Astrocyte (in vitro differentiated cells and primary cell): ENCODE data around the gene FNDC3B. TPM values are rescaled to one million over a fixed set of nuclear protein-coding genes. Genes with fewer than 3 reads are reported as not detected.

ENCODE experiments used
- DNase-seq: peaks from one replicate; pipeline ENCODE4 v3.0.0-alpha.2; 2010; ENCODE audit warnings: low read depth
- FAIRE-seq: peaks from 2 replicates; lab custom pipeline; 2011; peaks lifted over from hg19 to GRCh38; lab: Jason Lieb, UNC
- H2AFZ ChIP-seq: 2 replicates; pipeline ENCODE4 v1.6.0; 2012; ENCODE audit warnings: low read depth, low read length, inconsistent platforms
- H3K27ac ChIP-seq: 2 replicates; pipeline ENCODE4 v1.5.1; 2011; ENCODE audit warnings: low read depth, low read length, inconsistent platforms
- H3K27me3 ChIP-seq: 2 replicates; pipeline ENCODE4 v1.6.0; 2011; ENCODE audit warnings: low read length, inconsistent platforms; ENCODE audit not compliant: insufficient read depth
- H3K36me3 ChIP-seq: 2 replicates; pipeline ENCODE4 v1.5.1; 2011; ENCODE audit warnings: low read length, inconsistent platforms; ENCODE audit not compliant: insufficient read depth
- H3K4me1 ChIP-seq: 2 replicates; pipeline ENCODE4 v1.5.1; 2011; ENCODE audit warnings: low read length, inconsistent platforms; ENCODE audit not compliant: insufficient read depth
- H3K4me2 ChIP-seq: 2 replicates; pipeline ENCODE4 v1.6.0; 2012; ENCODE audit warnings: low read length, inconsistent platforms
- H3K4me3 ChIP-seq: 2 replicates; pipeline ENCODE4 v1.5.1; 2011; ENCODE audit warnings: low read depth, mild to moderate bottlenecking, low read length, inconsistent platforms; ENCODE audit not compliant: insufficient read depth
- H3K79me2 ChIP-seq: 2 replicates; pipeline ENCODE4 v1.6.0; 2012; ENCODE audit warnings: mild to moderate bottlenecking, low read length, inconsistent platforms; ENCODE audit not compliant: insufficient read depth
- H3K9ac ChIP-seq: 2 replicates; pipeline ENCODE4 v1.6.0; 2012; ENCODE audit warnings: mild to moderate bottlenecking, low read length, inconsistent platforms
- H3K9me3 ChIP-seq: 2 replicates; pipeline ENCODE4 v1.5.1; 2012; ENCODE audit warnings: low read depth, mild to moderate bottlenecking, low read length, inconsistent platforms; ENCODE audit not compliant: insufficient read depth
- H4K20me1 ChIP-seq: 2 replicates; pipeline ENCODE4 v1.6.0; 2012; ENCODE audit warnings: low read length, inconsistent platforms; ENCODE audit not compliant: insufficient read depth
- H3K27ac Mint-ChIP-seq: one replicate; pipeline ENCODE4 v1.8.0; 2021; ENCODE audit warnings: mild to moderate bottlenecking, mixed read lengths; ENCODE audit not compliant: unreplicated experiment
- H3K27me3 Mint-ChIP-seq: one replicate; pipeline ENCODE4 v1.8.0; 2021; ENCODE audit warnings: low read depth, mixed read lengths; ENCODE audit not compliant: unreplicated experiment
- H3K36me3 Mint-ChIP-seq: one replicate; pipeline ENCODE4 v1.8.0; 2021; ENCODE audit warnings: low read depth, mixed read lengths; ENCODE audit not compliant: unreplicated experiment
- H3K4me1 Mint-ChIP-seq: one replicate; pipeline ENCODE4 v1.8.0; 2021; ENCODE audit warnings: low read depth, mixed read lengths; ENCODE audit not compliant: unreplicated experiment
- H3K4me3 Mint-ChIP-seq: one replicate; pipeline ENCODE4 v1.8.0; 2021; ENCODE audit warnings: mild to moderate bottlenecking, moderate library complexity, mixed read lengths; ENCODE audit not compliant: unreplicated experiment
- H3K9me3 Mint-ChIP-seq: one replicate; pipeline ENCODE4 v1.8.0; 2021; ENCODE audit warnings: mild to moderate bottlenecking, mixed read lengths; ENCODE audit not compliant: unreplicated experiment
- CTCF ChIP-seq: IDR thresholded peaks from 2 replicates; pipeline ENCODE4 v1.5.1; 2011; ENCODE audit warnings: low read depth, mild to moderate bottlenecking, inconsistent platforms, low read length, moderate library complexity; ENCODE audit not compliant: insufficient read depth
- EZH2 ChIP-seq: IDR thresholded peaks from 2 replicates; pipeline ENCODE4 v1.6.1; 2012; ENCODE audit warnings: mild to moderate bottlenecking, low read length, inconsistent platforms; ENCODE audit not compliant: insufficient read depth
- total RNA-seq: library from RNA; stranded (reverse); gene quantifications from 2 replicates; pipeline ENCODE4 v1.2.1, GENCODE V29; 2021

The FNDC3B gene
- total RNA-seq, 1 donor from 2014 or later: 327 TPM

- Histone ChIP-seq H3K9me3 (no peaks in the 10 kb centered on the region), H3K9ac (no peak overlapping the region), H2AFZ (no peak overlapping the region), H3K27ac (no peak overlapping the region), H3K36me3 (peaks cover 13% of the 10 kb centered on the region), H3K4me2 (no peak overlapping the region), H4K20me1 (peaks cover 96% of the 10 kb centered on the region), H3K79me2 (peaks cover 100% of the 10 kb centered on the region), H3K4me1 (peaks cover 18% of the 10 kb centered on the region), H3K27me3 (no peaks in the 10 kb centered on the region), H3K4me3 (no peak overlapping the region)
- H3K9me3 Mint-ChIP-seq: no peaks in the 10 kb centered on the region
- FAIRE-seq (no peak), DNase-seq (no peak)
- H3K4me1 Mint-ChIP-seq: peaks cover 67% of the 10 kb centered on the region
- no peak for TF ChIP-seq CTCF
- no peak for TF ChIP-seq EZH2
- H3K36me3 Mint-ChIP-seq: peaks cover 14% of the 10 kb centered on the region
- H3K4me3 Mint-ChIP-seq: peak overlapping the region; percentile 20
- H3K27ac Mint-ChIP-seq: peak overlapping the region; percentile 71
- H3K27me3 Mint-ChIP-seq: no peaks in the 10 kb centered on the region
Observed at GRCh38 chr3:172078244-172078643, 38.9 kb downstream of the FNDC3B start.

GRCh38 chr3:172078721-172079120, 39.3 kb downstream of the FNDC3B start:
- DNase-seq: no peak
- H3K27ac Mint-ChIP-seq: peak overlapping the region; percentile 67
- H3K27ac ChIP-seq: no peak overlapping the region
- peaks cover 13% of the 10 kb centered on the region for H3K36me3 ChIP-seq
- peak overlapping the region; percentile 22 for H3K4me3 Mint-ChIP-seq
- H3K4me3 ChIP-seq: no peak overlapping the region
- no peak for FAIRE-seq
- H3K79me2 ChIP-seq: peaks cover 100% of the 10 kb centered on the region
- no peaks in the 10 kb centered on the region for H3K27me3 ChIP-seq
- H3K27me3 Mint-ChIP-seq: no peaks in the 10 kb centered on the region
- no peaks in the 10 kb centered on the region for H3K9me3 Mint-ChIP-seq
- peaks cover 67% of the 10 kb centered on the region for H3K4me1 Mint-ChIP-seq
- no peak overlapping the region for H2AFZ ChIP-seq
- no peak overlapping the region for H3K9ac ChIP-seq
- no peak overlapping the region for H3K4me2 ChIP-seq
- TF ChIP-seq CTCF (no peak), EZH2 (no peak)
- H4K20me1 ChIP-seq: peaks cover 95% of the 10 kb centered on the region
- no peaks in the 10 kb centered on the region for H3K9me3 ChIP-seq
- H3K4me1 ChIP-seq: peaks cover 18% of the 10 kb centered on the region
- peaks cover 17% of the 10 kb centered on the region for H3K36me3 Mint-ChIP-seq

- Histone ChIP-seq H3K4me1 (peaks cover 18% of the 10 kb centered on the region), H3K9ac (no peak overlapping the region), H3K9me3 (no peaks in the 10 kb centered on the region), H3K79me2 (peaks cover 100% of the 10 kb centered on the region), H3K27me3 (no peaks in the 10 kb centered on the region), H3K27ac (no peak overlapping the region), H2AFZ (no peak overlapping the region), H3K36me3 (peaks cover 8% of the 10 kb centered on the region), H3K4me3 (no peak overlapping the region), H3K4me2 (no peak overlapping the region), H4K20me1 (peaks cover 93% of the 10 kb centered on the region)
- Mint-ChIP-seq H3K27me3 (no peaks in the 10 kb centered on the region), H3K27ac (peak overlapping the region; percentile 67), H3K9me3 (no peaks in the 10 kb centered on the region), H3K36me3 (peaks cover 18% of the 10 kb centered on the region), H3K4me1 (peaks cover 65% of the 10 kb centered on the region), H3K4me3 (peak overlapping the region; percentile 22)
- FAIRE-seq (no peak), DNase-seq (no peak)
- TF ChIP-seq CTCF (no peak), EZH2 (no peak)
Observed at GRCh38 chr3:172079326-172079976, 40.1 kb downstream of the FNDC3B start.
